Endothelial cell of umbilical vein (primary cell): ENCODE measurements around the gene NECTIN4. TPM values are rescaled to one million over a fixed set of nuclear protein-coding genes. Genes with fewer than 3 reads are reported as not detected.

Experiments
- BruUV-seq: library from RNA; stranded (reverse); fragments of 400-500 nt; replicated peaks from 2 replicates; lab custom pipeline; 2021; lab: Mats Ljungman, UMichigan
- CTCF ChIA-PET: fragments of 300-600, 350-600 bp; sonication (Branson Sonifier 250); formaldehyde crosslinking; loops from one replicate; lab custom pipeline; 2021; ENCODE audit warnings: antibody characterized with exemption, inconsistent platforms; lab: Charles Lee
- POLR2A ChIA-PET: fragments of 300-600, 350-600 bp; sonication (Branson Sonifier 250); formaldehyde crosslinking; loops from one replicate; lab custom pipeline; 2021; ENCODE audit warnings: antibody characterized with exemption, inconsistent platforms; lab: Charles Lee
- DNase-seq: peaks from one replicate; pipeline ENCODE4 v3.0.0-alpha.2; 2011; ENCODE audit warnings: low read depth, low spot score
- FAIRE-seq: peaks from 2 replicates; lab custom pipeline; 2011; peaks lifted over from hg19 to GRCh38; lab: Jason Lieb, UNC
- H2AFZ ChIP-seq: 2 replicates; pipeline ENCODE4 v1.6.0; 2012; ENCODE audit warnings: low read depth, low read length, control low read depth, inconsistent platforms
- H3K27ac ChIP-seq: 2 replicates; pipeline ENCODE4 v1.5.1; 2011; ENCODE audit warnings: low read depth, mild to moderate bottlenecking, control low read depth, low read length, moderate library complexity; ENCODE audit not compliant: insufficient read depth
- H3K27me3 ChIP-seq, 2 experiments: 2 replicates each; pipeline versions ENCODE4 v1.6.0 to v1.6.1; 2011; ENCODE audit warnings: low read length in 2 of 2, mixed read lengths in 1 of 2; ENCODE audit not compliant: control insufficient read depth in 2 of 2, insufficient read depth in 2 of 2
- H3K36me3 ChIP-seq, 2 experiments: 2 replicates in 1 of 2; 3 replicates in 1 of 2; pipeline ENCODE4 v1.5.1; 2011; ENCODE audit warnings: low read length in 2 of 2, mild to moderate bottlenecking in 1 of 2, moderate library complexity in 1 of 2; ENCODE audit not compliant: control insufficient read depth in 2 of 2, insufficient read depth in 2 of 2; ENCODE audit errors: extremely low read depth in 1 of 2
- H3K4me1 ChIP-seq: 3 replicates; pipeline ENCODE4 v1.5.1; 2011; ENCODE audit warnings: mild to moderate bottlenecking, low read length; ENCODE audit not compliant: control insufficient read depth, insufficient read depth; ENCODE audit errors: extremely low read depth
- H3K4me2 ChIP-seq: 2 replicates; pipeline ENCODE4 v1.6.1; 2011; ENCODE audit warnings: low read length, control low read depth, mixed read lengths; ENCODE audit not compliant: insufficient read depth
- H3K4me3 ChIP-seq, 3 experiments: fragments of 200-600 bp in 1 of 3; sonication (generic), shearing (Covaris generic) in 1 of 3; replicated peaks in 1 of 3; 2 replicates each; pipeline ENCODE4 v1.5.1; 2011 to 2016; ENCODE audit warnings: control low read depth in 3 of 3, low read length in 3 of 3, mild to moderate bottlenecking in 2 of 3, inconsistent platforms in 1 of 3, low read depth in 1 of 3, moderate library complexity in 1 of 3; ENCODE audit not compliant: insufficient read depth in 1 of 3
- H3K79me2 ChIP-seq: 2 replicates; pipeline ENCODE4 v1.6.0; 2012; ENCODE audit warnings: low read length, inconsistent platforms; ENCODE audit not compliant: control insufficient read depth, insufficient read depth
- H3K9ac ChIP-seq: replicated peaks from 2 replicates; pipeline ENCODE3; 2011; ENCODE audit warnings: low read length, control low read depth; ENCODE audit not compliant: insufficient read depth; ENCODE audit errors: extremely low read depth
- H3K9me1 ChIP-seq: replicated peaks from 3 replicates; pipeline ENCODE4 v1.6.0; 2011; ENCODE audit warnings: mild to moderate bottlenecking, low read length; ENCODE audit not compliant: control insufficient read depth, insufficient read depth; ENCODE audit errors: extremely low read depth
- H3K9me3 ChIP-seq: replicated peaks from 2 replicates; pipeline ENCODE4 v1.5.1; 2012; ENCODE audit warnings: low read length, inconsistent platforms; ENCODE audit not compliant: control insufficient read depth, insufficient read depth
- H4K20me1 ChIP-seq: replicated peaks from 2 replicates; pipeline ENCODE3; 2011; ENCODE audit warnings: mild to moderate bottlenecking, low read length; ENCODE audit not compliant: control insufficient read depth, insufficient read depth; ENCODE audit errors: extremely low read depth
- FOS ChIP-seq: IDR thresholded peaks from 2 replicates; pipeline ENCODE4 v1.6.1; 2011; ENCODE audit warnings: mild to moderate bottlenecking, low read length, moderate library complexity, borderline replicate concordance; ENCODE audit not compliant: insufficient read depth
- JUN ChIP-seq: IDR thresholded peaks from 2 replicates; pipeline ENCODE4 v1.6.1; 2011; ENCODE audit warnings: borderline replicate concordance, low read depth; ENCODE audit not compliant: insufficient read length, insufficient read depth
- POLR2AphosphoS5 ChIP-seq: IDR thresholded peaks from 2 replicates; pipeline ENCODE4 v1.6.1; 2012; ENCODE audit warnings: low read depth, mild to moderate bottlenecking, control low read depth, low read length, moderate library complexity; ENCODE audit not compliant: insufficient read depth
- dilution Hi-C: fragments of 300-500 bp; cut with MboI; formaldehyde crosslinking; loops from one replicate; pipeline ENCODE4 v1.15.0; 2019; ENCODE audit warnings: low sequenced_read_pairs; ENCODE audit not compliant: extremely low pct_ligation_motif_present
- intact Hi-C: fragments of 100-400 bp; cut with micrococcal nuclease; formaldehyde crosslinking; loops from one replicate; pipeline ENCODE4 v1.10.0; 2022
- polyA plus RNA-seq, 4 experiments: library from polyadenylated mRNA; depleted of rRNA in 3 of 4; stranded (reverse) in 3 of 4; unstranded in 1 of 4; fragments of >200 nt; gene quantifications; 2 replicates each; pipeline versions ENCODE4 v1.2.1 to v1.2.3, GENCODE V29; 2011 to 2012; ENCODE audit warnings: missing spikeins in 1 of 4
- small RNA-seq: library from RNA; depleted of rRNA; stranded (forward); fragments of <200 nt; gene quantifications from one replicate; pipeline ENCODE3, GENCODE V24; 2012; ENCODE audit warnings: low replicate concordance, low read depth; ENCODE audit not compliant: insufficient read depth, insufficient read length
- total RNA-seq: library from RNA; stranded (reverse); gene quantifications from 2 replicates; pipeline ENCODE4 v1.2.3, GENCODE V29; 2021

The NECTIN4 gene
- total and polyA plus RNA-seq, 2 donors (not counting 3 experiments of a cell fraction or from before 2014, with no cell fraction given): 0.15 to 0.58 TPM

- H3K36me3 ChIP-seq: no peaks in the 10 kb centered on the region
- peak overlapping the region; percentile 69 for H3K4me2 ChIP-seq
- peak; percentile 18 for TF ChIP-seq FOS
- TF ChIP-seq JUN: no peak
- dilution Hi-C loops (no loop called here), intact Hi-C loops (loop anchor here (1.0 to 10.0 kb wide), 3 partner anchors 9 to 363 kb away; no protein-coding TSS in a partner anchor)
- H3K27ac ChIP-seq: no peak overlapping the region
- peaks cover 36% of the 10 kb centered on the region for H3K4me1 ChIP-seq
- H3K27me3 ChIP-seq: no peaks in the 10 kb centered on the region
- no peak for DNase-seq
- H3K79me2 ChIP-seq: peaks cover 22% of the 10 kb centered on the region
- no peak overlapping the region for H3K4me3 ChIP-seq
- no peaks in the 10 kb centered on the region for H3K9me1 ChIP-seq
- ChIA-PET CTCF (interaction anchor here (0.9 to 5.6 kb wide), 8 partner anchors 9 to 132 kb away, joined by 3 to 100 read pairs (median 4); partner anchors contain the start of genes KLHDC9 and UFC1), POLR2A (interaction anchor here (1.0 to 2.5 kb wide), 2 partner anchors 25 to 137 kb away, joined by 4 to 19 read pairs; no protein-coding TSS in a partner anchor)
- no peak overlapping the region for H2AFZ ChIP-seq
- H3K9ac ChIP-seq: no peak overlapping the region
- no peaks in the 10 kb centered on the region for H4K20me1 ChIP-seq
- no peaks in the 10 kb centered on the region for H3K9me3 ChIP-seq
- BruUV-seq: no TSS peak
- FAIRE-seq: no peak
These were observed 67.4 kb downstream of the NECTIN4 start for GRCh38 chr1:161021970-161022353.

- peak overlapping the region; percentile 93 for H2AFZ ChIP-seq
- DNase-seq: peak; percentile 84
- H3K79me2 ChIP-seq: peaks cover 22% of the 10 kb centered on the region
- no peak overlapping the region for H3K27ac ChIP-seq
- H3K9me1 ChIP-seq: no peaks in the 10 kb centered on the region
- H3K4me3 ChIP-seq: peak overlapping the region; percentile 70 to 87 (median 77)
- ChIA-PET POLR2A (interaction anchor here (0.6 to 2.5 kb wide), 4 partner anchors 24 to 137 kb away, joined by 4 to 19 read pairs (median 6); partner anchors contain the start of gene USF1), CTCF (interaction anchor here (0.6 to 5.6 kb wide), 12 partner anchors 8 to 132 kb away, joined by 3 to 100 read pairs (median 4); partner anchors contain the start of genes KLHDC9 and UFC1)
- dilution Hi-C loops: no loop called here
- intact Hi-C loops: loop anchor here (1.0 to 10.0 kb wide), 3 partner anchors 8 to 363 kb away; no protein-coding TSS in a partner anchor
- H3K9ac ChIP-seq: peak overlapping the region; percentile 88
- no peaks in the 10 kb centered on the region for H3K9me3 ChIP-seq
- H3K36me3 ChIP-seq: no peaks in the 10 kb centered on the region
- BruUV-seq: no TSS peak
- no peaks in the 10 kb centered on the region for H3K27me3 ChIP-seq
- peak overlapping the region; percentile 69 for H3K4me2 ChIP-seq
- no peak for TF ChIP-seq POLR2AphosphoS5
- peak; percentile 57 for FAIRE-seq
- H4K20me1 ChIP-seq: no peaks in the 10 kb centered on the region
- H3K4me1 ChIP-seq: peaks cover 39% of the 10 kb centered on the region
These were observed 68.0 kb downstream of the NECTIN4 start for GRCh38 chr1:161021165-161021969.

Small RNA genes within 50 kb of the gene (small RNA-seq; reads per million reads assigned to genes)
- not detected for gene AL591806.2

Other genes starting within 250 kb of the NECTIN4 start
- not detected in 2 replicates for gene CD244, start 226.7 kb downstream of the NECTIN4 start, total RNA-seq
- gene CD244, start 226.7 kb downstream of the NECTIN4 start, polyA plus RNA-seq: not detected in 2 replicates
- not detected in 2 replicates for gene ITLN1, start 204.4 kb downstream of the NECTIN4 start, total RNA-seq
- 0.12 and 0.24 TPM in 2 replicates for gene ITLN1, start 204.4 kb downstream of the NECTIN4 start, polyA plus RNA-seq
- not detected in 2 replicates for gene ITLN2, start 134.7 kb downstream of the NECTIN4 start, total RNA-seq
- 0.32 and 0.46 TPM in 2 replicates for gene ITLN2, start 134.7 kb downstream of the NECTIN4 start, polyA plus RNA-seq
- gene F11R, start 68.4 kb downstream of the NECTIN4 start, total RNA-seq: 86.3 and 97.0 TPM in 2 replicates
- 124 and 137 TPM in 2 replicates for gene F11R, start 68.4 kb downstream of the NECTIN4 start, polyA plus RNA-seq
- 8.9 and 12.5 TPM in 2 replicates for gene TSTD1, start 50.6 kb downstream of the NECTIN4 start, total RNA-seq
- 39.1 and 51.6 TPM in 2 replicates for gene TSTD1, start 50.6 kb downstream of the NECTIN4 start, polyA plus RNA-seq
- gene USF1, start 43.6 kb downstream of the NECTIN4 start, total RNA-seq: 56.7 and 57.9 TPM in 2 replicates
- gene USF1, start 43.6 kb downstream of the NECTIN4 start, polyA plus RNA-seq: 53.4 and 66.0 TPM in 2 replicates
- gene ARHGAP30, start 19.7 kb downstream of the NECTIN4 start, total RNA-seq: not detected in 2 replicates
- not detected in 2 replicates for gene ARHGAP30, start 19.7 kb downstream of the NECTIN4 start, polyA plus RNA-seq
- 1.1 and 1.4 TPM in 2 replicates for gene KLHDC9, start 8.8 kb upstream of the NECTIN4 start, total RNA-seq
- 2.6 and 3.2 TPM in 2 replicates for gene KLHDC9, start 8.8 kb upstream of the NECTIN4 start, polyA plus RNA-seq
- 99.5 and 104 TPM in 2 replicates for gene PFDN2, start 28.5 kb upstream of the NECTIN4 start, total RNA-seq
- 86.8 and 157 TPM in 2 replicates for gene PFDN2, start 28.5 kb upstream of the NECTIN4 start, polyA plus RNA-seq
- gene NIT1, start 28.5 kb upstream of the NECTIN4 start, total RNA-seq: 20.3 and 20.9 TPM in 2 replicates
- gene NIT1, start 28.5 kb upstream of the NECTIN4 start, polyA plus RNA-seq: 26.5 and 28.2 TPM in 2 replicates
- 50.2 and 54.9 TPM in 2 replicates for gene DEDD, start 43.1 kb upstream of the NECTIN4 start, total RNA-seq
- 78.3 and 81.8 TPM in 2 replicates for gene DEDD, start 43.1 kb upstream of the NECTIN4 start, polyA plus RNA-seq
- gene UFC1, start 64.4 kb upstream of the NECTIN4 start, total RNA-seq: 102 and 110 TPM in 2 replicates
- 115 and 149 TPM in 2 replicates for gene UFC1, start 64.4 kb upstream of the NECTIN4 start, polyA plus RNA-seq
- gene USP21, start 69.9 kb upstream of the NECTIN4 start, total RNA-seq: 18.7 and 19.7 TPM in 2 replicates
- gene USP21, start 69.9 kb upstream of the NECTIN4 start, polyA plus RNA-seq: 29.2 and 34.9 TPM in 2 replicates
- 28.5 and 28.9 TPM in 2 replicates for gene PPOX, start 76.9 kb upstream of the NECTIN4 start, total RNA-seq
- 26.4 and 31.3 TPM in 2 replicates for gene PPOX, start 76.9 kb upstream of the NECTIN4 start, polyA plus RNA-seq
- gene B4GALT3, start 87.9 kb upstream of the NECTIN4 start, total RNA-seq: 39.5 and 39.8 TPM in 2 replicates
- gene B4GALT3, start 87.9 kb upstream of the NECTIN4 start, polyA plus RNA-seq: 55.5 and 60.4 TPM in 2 replicates
- 8.9 and 13.6 TPM in 2 replicates for gene ADAMTS4, start 109.5 kb upstream of the NECTIN4 start, total RNA-seq
- gene ADAMTS4, start 109.5 kb upstream of the NECTIN4 start, polyA plus RNA-seq: 2.5 and 2.6 TPM in 2 replicates
- 95.1 and 99.7 TPM in 2 replicates for gene NDUFS2, start 112.8 kb upstream of the NECTIN4 start, total RNA-seq
- 101 and 130 TPM in 2 replicates for gene NDUFS2, start 112.8 kb upstream of the NECTIN4 start, polyA plus RNA-seq
- 1.6 and 2.2 TPM in 2 replicates for gene FCER1G, start 125.7 kb upstream of the NECTIN4 start, total RNA-seq
- 1.1 and 1.3 TPM in 2 replicates for gene FCER1G, start 125.7 kb upstream of the NECTIN4 start, polyA plus RNA-seq
- not detected in 2 replicates for gene APOA2, start 134.1 kb upstream of the NECTIN4 start, total RNA-seq
- gene APOA2, start 134.1 kb upstream of the NECTIN4 start, polyA plus RNA-seq: not detected in 2 replicates
- 18.7 TPM in 2 replicates for gene TOMM40L, start 136.5 kb upstream of the NECTIN4 start, total RNA-seq
- gene TOMM40L, start 136.5 kb upstream of the NECTIN4 start, polyA plus RNA-seq: 18.6 and 19.6 TPM in 2 replicates
- gene NR1I3, start 148.6 kb upstream of the NECTIN4 start, total RNA-seq: not detected in 2 replicates
- gene NR1I3, start 148.6 kb upstream of the NECTIN4 start, polyA plus RNA-seq: not detected in 2 replicates
- gene PCP4L1, start 169.2 kb upstream of the NECTIN4 start, total RNA-seq: not detected in 2 replicates
- gene PCP4L1, start 169.2 kb upstream of the NECTIN4 start, polyA plus RNA-seq: not detected in 2 replicates
- gene MPZ, start 220.4 kb upstream of the NECTIN4 start, total RNA-seq: 1.3 and 2.0 TPM in 2 replicates
- 6.1 and 7.0 TPM in 2 replicates for gene MPZ, start 220.4 kb upstream of the NECTIN4 start, polyA plus RNA-seq
- gene SDHC, start 224.8 kb upstream of the NECTIN4 start, total RNA-seq: 136 and 148 TPM in 2 replicates
- gene SDHC, start 224.8 kb upstream of the NECTIN4 start, polyA plus RNA-seq: 219 and 279 TPM in 2 replicates